OCI-LY7 (cell line): ENCODE results near the gene IGF1R. TPM values are rescaled to one million over a fixed set of nuclear protein-coding genes. Genes with fewer than 3 reads are reported as not detected.

Experiments
- BruUV-seq: library from RNA; stranded (reverse); fragments of 400-500 nt; replicated peaks from 2 replicates; lab custom pipeline; 2021; lab: Mats Ljungman, UMichigan
- CTCF ChIA-PET: fragments of 300-600 bp; sonication (Branson Sonifier 250); formaldehyde crosslinking; loops from one replicate; lab custom pipeline; 2022; ENCODE audit warnings: antibody characterized with exemption; ENCODE audit not compliant: unreplicated experiment; lab: Charles Lee
- POLR2A ChIA-PET: fragments of 300-600 bp; sonication (Branson Sonifier 250); formaldehyde crosslinking; loops from one replicate; lab custom pipeline; 2022; ENCODE audit warnings: antibody characterized with exemption; lab: Charles Lee
- DNase-seq: peaks from one replicate; pipeline ENCODE4 v3.0.0-alpha.2; 2015; ENCODE audit warnings: low spot score
- H2AFZ ChIP-seq: fragments of 200-600 bp; sonication (generic), shearing (Covaris generic); 2 replicates; pipeline ENCODE4 v1.6.1; 2014; ENCODE audit warnings: mild to moderate bottlenecking, antibody characterized with exemption, low read length, moderate library complexity
- H3K27ac ChIP-seq: fragments of 200-600 bp; sonication (generic); 2 replicates; pipeline ENCODE4 v1.5.1; 2014; ENCODE audit warnings: mixed run types, low read depth, mild to moderate bottlenecking, moderate library complexity, low read length, inconsistent platforms; ENCODE audit not compliant: poor library complexity, severe bottlenecking
- H3K36me3 ChIP-seq: fragments of 200-600 bp; sonication (generic); 2 replicates; pipeline ENCODE4 v1.6.1; 2014; ENCODE audit warnings: mild to moderate bottlenecking, antibody characterized with exemption, low read length, moderate library complexity, mixed read lengths; ENCODE audit not compliant: insufficient read depth
- H3K4me1 ChIP-seq: fragments of 200-600 bp; sonication (generic); 2 replicates; pipeline ENCODE4 v1.5.1; 2014; ENCODE audit warnings: mild to moderate bottlenecking, low read length; ENCODE audit not compliant: insufficient read depth, poor library complexity, severe bottlenecking
- H3K4me2 ChIP-seq: fragments of 200-600 bp; sonication (generic); 2 replicates; pipeline ENCODE4 v1.6.1; 2014; ENCODE audit warnings: mild to moderate bottlenecking, low read length
- H3K4me3 ChIP-seq: fragments of 200-600 bp; sonication (generic); 2 replicates; pipeline ENCODE4 v1.5.1; 2014; ENCODE audit warnings: mild to moderate bottlenecking, low read depth, low read length; ENCODE audit not compliant: poor library complexity, severe bottlenecking
- H3K79me2 ChIP-seq: fragments of 200-600 bp; sonication (generic); 2 replicates; pipeline ENCODE4 v1.6.1; 2016; ENCODE audit warnings: low read depth, mild to moderate bottlenecking, low read length, moderate library complexity, mixed read lengths; ENCODE audit not compliant: insufficient read depth
- H3K9me2 ChIP-seq: fragments of 200-600 bp; sonication (generic); 2 replicates; pipeline ENCODE4 v1.6.1; 2016; ENCODE audit warnings: mild to moderate bottlenecking, low read length, mixed read lengths; ENCODE audit not compliant: insufficient read depth
- H3K9me3 ChIP-seq: fragments of 200-600 bp; sonication (generic); 2 replicates; pipeline ENCODE4 v1.6.1; 2014; ENCODE audit warnings: mild to moderate bottlenecking, mixed run types, low read length, mixed read lengths
- H4K20me1 ChIP-seq: fragments of 200-600 bp; sonication (generic); 2 replicates; pipeline ENCODE4 v1.6.1; 2014; ENCODE audit warnings: mild to moderate bottlenecking, antibody characterized with exemption, low read length, moderate library complexity, mixed read lengths; ENCODE audit not compliant: insufficient read depth
- EZH2phosphoT487 ChIP-seq: fragments of 200-600 bp; sonication (generic); IDR thresholded peaks from 2 replicates; pipeline ENCODE4 v1.6.1; 2018; ENCODE audit warnings: low read depth, borderline replicate concordance, mild to moderate bottlenecking, mixed run types, antibody characterized with exemption, low read length, moderate library complexity, mixed read lengths
- intact Hi-C: fragments of 100-400 bp; cut with micrococcal nuclease; formaldehyde crosslinking; loops from one replicate; pipeline ENCODE4 v1.10.0; 2022; ENCODE audit not compliant: unreplicated experiment
- total RNA-seq, 2 experiments: library from RNA; depleted of rRNA in 1 of 2; stranded (reverse); fragments of >200 nt in 1 of 2; shearing (Covaris generic) in 1 of 2; gene quantifications; 2 replicates each; pipeline ENCODE4 v1.2.3, GENCODE V29; 2014 to 2022
- TF ChIP-seq, protein P1 (sequence below): fragments of 200-600 bp; sonication (generic); conservative IDR thresholded peaks from 2 replicates; pipeline ENCODE4 v1.5.1; 2014; ENCODE audit warnings: mild to moderate bottlenecking, antibody characterized with exemption, low read length, moderate library complexity, mixed read lengths

Gene IGF1R
- total RNA-seq, 2 experiments from 2014 or later = 26.5 to 29.1 TPM

DNA sequence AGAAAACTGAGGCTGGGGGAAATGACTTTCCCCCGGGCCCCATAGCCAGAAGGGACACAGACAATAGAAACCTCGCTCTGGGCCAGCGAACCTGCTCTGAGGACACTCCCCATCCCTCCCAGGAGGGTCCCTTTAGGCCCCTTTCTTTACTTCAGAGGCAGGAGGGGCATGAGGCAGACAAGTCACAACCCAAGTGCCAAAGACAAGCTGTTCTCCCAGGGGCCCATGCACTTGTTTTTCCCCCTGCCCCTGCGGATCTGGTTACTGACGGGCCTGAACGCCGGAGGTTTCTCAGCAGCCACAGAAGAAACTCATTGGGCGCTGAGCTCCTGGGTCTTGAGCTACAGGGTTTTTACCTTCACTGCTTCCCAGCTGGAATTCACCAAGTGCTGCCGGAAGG is 349.4 kb downstream of the IGF1R start:
- BruUV-seq = no TSS peak
- no peaks in the 10 kb centered on the region for H4K20me1 ChIP-seq
- no peaks in the 10 kb centered on the region for H3K9me2 ChIP-seq
- no peaks in the 10 kb centered on the region for H3K4me1 ChIP-seq
- ChIA-PET CTCF (no interaction called here), POLR2A (no interaction called here)
- H2AFZ ChIP-seq = no peak overlapping the region
- no peak overlapping the region for H3K4me2 ChIP-seq
- no peak overlapping the region for H3K4me3 ChIP-seq
- H3K9me3 ChIP-seq = no peaks in the 10 kb centered on the region
- no peaks in the 10 kb centered on the region for H3K79me2 ChIP-seq
- intact Hi-C loops = no loop called here
- H3K36me3 ChIP-seq = no peaks in the 10 kb centered on the region
- TF ChIP-seq, protein P1, sequence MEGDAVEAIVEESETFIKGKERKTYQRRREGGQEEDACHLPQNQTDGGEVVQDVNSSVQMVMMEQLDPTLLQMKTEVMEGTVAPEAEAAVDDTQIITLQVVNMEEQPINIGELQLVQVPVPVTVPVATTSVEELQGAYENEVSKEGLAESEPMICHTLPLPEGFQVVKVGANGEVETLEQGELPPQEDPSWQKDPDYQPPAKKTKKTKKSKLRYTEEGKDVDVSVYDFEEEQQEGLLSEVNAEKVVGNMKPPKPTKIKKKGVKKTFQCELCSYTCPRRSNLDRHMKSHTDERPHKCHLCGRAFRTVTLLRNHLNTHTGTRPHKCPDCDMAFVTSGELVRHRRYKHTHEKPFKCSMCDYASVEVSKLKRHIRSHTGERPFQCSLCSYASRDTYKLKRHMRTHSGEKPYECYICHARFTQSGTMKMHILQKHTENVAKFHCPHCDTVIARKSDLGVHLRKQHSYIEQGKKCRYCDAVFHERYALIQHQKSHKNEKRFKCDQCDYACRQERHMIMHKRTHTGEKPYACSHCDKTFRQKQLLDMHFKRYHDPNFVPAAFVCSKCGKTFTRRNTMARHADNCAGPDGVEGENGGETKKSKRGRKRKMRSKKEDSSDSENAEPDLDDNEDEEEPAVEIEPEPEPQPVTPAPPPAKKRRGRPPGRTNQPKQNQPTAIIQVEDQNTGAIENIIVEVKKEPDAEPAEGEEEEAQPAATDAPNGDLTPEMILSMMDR = no peak
- TF ChIP-seq EZH2phosphoT487 = no peak
- H3K27ac ChIP-seq = no peak overlapping the region
- no peak for DNase-seq

DNA sequence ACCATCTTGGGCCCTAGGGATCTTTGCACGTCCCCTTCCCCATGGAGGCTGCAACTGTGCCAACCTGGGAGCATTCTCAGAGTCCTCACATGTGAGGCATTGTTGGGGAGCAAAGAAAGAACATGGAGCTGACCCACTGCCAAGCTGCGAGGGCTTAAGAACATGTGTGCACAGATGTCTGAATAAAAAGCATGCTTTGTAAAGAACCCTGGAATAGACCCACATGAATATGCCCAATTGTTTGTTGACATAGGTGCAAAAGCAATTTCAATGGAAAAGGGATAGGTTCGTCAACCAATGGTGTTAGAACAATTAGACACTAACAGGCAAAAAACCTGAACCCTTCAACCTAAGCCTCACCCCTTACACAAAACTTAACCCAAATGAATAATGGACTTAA is 349.9 kb downstream of the IGF1R start:
- CTCF ChIA-PET = no interaction called here
- TF ChIP-seq EZH2phosphoT487 = no peak
- TF ChIP-seq, protein P1 = no peak
- Histone ChIP-seq H2AFZ (no peak overlapping the region), H3K27ac (no peak overlapping the region), H3K9me2 (no peaks in the 10 kb centered on the region), H3K9me3 (no peaks in the 10 kb centered on the region), H3K4me1 (no peaks in the 10 kb centered on the region), H3K4me3 (no peak overlapping the region), H3K79me2 (no peaks in the 10 kb centered on the region), H3K4me2 (no peak overlapping the region), H3K36me3 (no peaks in the 10 kb centered on the region), H4K20me1 (no peaks in the 10 kb centered on the region)
- DNase-seq = no peak
- intact Hi-C loops = no loop called here
- POLR2A ChIA-PET = no interaction called here
- BruUV-seq = no TSS peak

DNA sequence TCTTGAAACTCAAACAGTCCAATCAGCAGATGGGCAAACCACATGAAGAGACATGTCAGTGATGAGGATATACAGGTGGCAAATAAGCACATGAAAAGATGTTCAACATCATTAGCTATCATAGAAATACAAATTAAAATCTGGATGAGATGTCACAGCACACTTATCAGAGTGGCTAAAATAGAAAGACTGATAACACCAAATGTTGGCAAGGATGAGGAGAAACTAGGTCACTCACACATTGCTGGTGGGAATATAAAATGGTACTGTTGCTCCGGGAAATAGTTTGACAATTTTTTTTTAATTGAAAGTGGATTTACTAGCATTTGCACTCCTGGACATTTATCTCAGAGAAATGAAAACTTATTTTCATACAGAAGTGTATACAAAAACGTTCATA is 350.9 kb downstream of the IGF1R start:
- no peaks in the 10 kb centered on the region for H3K9me3 ChIP-seq
- no peaks in the 10 kb centered on the region for H3K36me3 ChIP-seq
- no peaks in the 10 kb centered on the region for H3K4me1 ChIP-seq
- no peak for DNase-seq
- ChIA-PET CTCF (no interaction called here), POLR2A (no interaction called here)
- no peak overlapping the region for H3K4me2 ChIP-seq
- no peak overlapping the region for H3K4me3 ChIP-seq
- intact Hi-C loops = no loop called here
- no peak overlapping the region for H3K27ac ChIP-seq
- H3K9me2 ChIP-seq = no peaks in the 10 kb centered on the region
- no TSS peak for BruUV-seq
- TF ChIP-seq EZH2phosphoT487 = no peak
- TF ChIP-seq, protein P1 = no peak
- no peaks in the 10 kb centered on the region for H4K20me1 ChIP-seq
- H2AFZ ChIP-seq = no peak overlapping the region
- no peaks in the 10 kb centered on the region for H3K79me2 ChIP-seq
